ENCODE measurements around the gene BCKDK. TPM values are rescaled to one million over a fixed set of nuclear protein-coding genes. Genes with fewer than 3 reads are reported as not detected.
A peak's percentile ranks its signal among the peaks of the same experiment; 100 is the strongest.

Gene BCKDK
- total and polyA plus RNA-seq, 2 of the 13 experiments (the other 11 are each of a cell fraction or from before 2014, with no cell fraction given), result 24.9 to 42.6 TPM

DNA sequence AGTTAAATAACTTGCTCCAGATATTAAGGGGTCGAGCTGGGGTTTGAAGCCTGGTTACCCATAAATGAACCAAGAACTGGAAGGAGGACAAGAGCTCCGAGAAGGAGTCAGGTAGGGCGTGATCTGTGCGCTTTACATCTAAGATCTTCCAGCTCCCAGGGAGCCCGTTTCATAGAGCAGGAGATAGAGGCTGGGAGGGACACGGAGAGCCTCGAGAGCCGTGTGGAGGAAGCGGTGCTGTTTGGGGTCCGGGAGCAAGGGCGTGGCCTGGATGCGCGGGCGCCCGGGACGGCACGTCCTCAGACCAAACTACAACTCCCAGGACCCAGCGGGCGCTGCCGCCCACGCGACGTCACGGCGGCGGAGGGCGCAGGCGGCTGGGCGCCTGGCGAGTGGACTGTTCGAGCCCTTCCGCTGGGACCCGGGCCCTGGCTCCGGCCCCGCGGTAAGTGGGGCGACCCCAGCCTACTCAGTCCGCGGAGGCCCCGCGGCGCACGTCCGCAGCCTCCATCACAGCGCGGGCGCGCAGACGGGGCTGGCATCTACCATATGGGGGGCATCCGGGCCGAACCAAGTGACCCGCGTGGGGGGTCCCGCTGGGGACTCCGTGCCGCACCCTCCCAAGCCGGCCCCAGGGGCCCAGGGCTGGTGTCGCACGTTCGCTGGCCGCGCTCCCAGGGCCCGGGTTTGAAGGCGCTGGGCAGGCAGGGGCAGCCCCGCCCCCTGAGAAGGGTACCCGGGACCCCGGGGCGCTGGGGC lies at the start of gene BCKDK (continued):
- TF ChIP-seq ZNF816 (CRISPR knock-in tag; IDR thresholded peaks at IDR 0.05; ENCODE audit: borderline replicate concordance) (peak; percentile 88), ZNF232 (CRISPR knock-in tag; IDR thresholded peaks at IDR 0.05; ENCODE audit: borderline replicate concordance) (peak; percentile 44; the same call in 1 of the 2 replicates), ZNF225 (CRISPR knock-in tag; IDR thresholded peaks at IDR 0.05) (0 out of 2 replicates have a peak, but pooled peaks have one; percentile 37), ZNF678 (CRISPR knock-in tag; IDR thresholded peaks at IDR 0.05) (no peak), TSC22D2 (CRISPR knock-in tag; IDR thresholded peaks at IDR 0.05; ENCODE audit: borderline replicate concordance) (no peak), ZNF20 (CRISPR knock-in tag; IDR thresholded peaks at IDR 0.05) (no peak; the same call in none of the 2 replicates), ZC3H4 (CRISPR knock-in tag; IDR thresholded peaks at IDR 0.05; ENCODE audit: borderline replicate concordance) (no peak), NCOA2 (CRISPR knock-in tag; IDR thresholded peaks at IDR 0.05) (no peak; the same call in none of the 2 replicates), ZNF850 (CRISPR knock-in tag; conservative IDR thresholded peaks at IDR 0.05) (peak; percentile 79; the same call in 1 of the 2 replicates), RFXAP (CRISPR knock-in tag; IDR thresholded peaks at IDR 0.05; ENCODE audit: borderline replicate concordance) (no peak), ZNF75D (CRISPR knock-in tag; IDR thresholded peaks at IDR 0.05; ENCODE audit: borderline replicate concordance) (no peak), RFX3 (CRISPR knock-in tag; IDR thresholded peaks at IDR 0.05) (no peak), HIVEP1 (CRISPR knock-in tag; IDR thresholded peaks at IDR 0.05) (no peak), TOE1 (CRISPR knock-in tag; IDR thresholded peaks at IDR 0.05) (no peak)
- TF ChIP-seq, protein P1, sequence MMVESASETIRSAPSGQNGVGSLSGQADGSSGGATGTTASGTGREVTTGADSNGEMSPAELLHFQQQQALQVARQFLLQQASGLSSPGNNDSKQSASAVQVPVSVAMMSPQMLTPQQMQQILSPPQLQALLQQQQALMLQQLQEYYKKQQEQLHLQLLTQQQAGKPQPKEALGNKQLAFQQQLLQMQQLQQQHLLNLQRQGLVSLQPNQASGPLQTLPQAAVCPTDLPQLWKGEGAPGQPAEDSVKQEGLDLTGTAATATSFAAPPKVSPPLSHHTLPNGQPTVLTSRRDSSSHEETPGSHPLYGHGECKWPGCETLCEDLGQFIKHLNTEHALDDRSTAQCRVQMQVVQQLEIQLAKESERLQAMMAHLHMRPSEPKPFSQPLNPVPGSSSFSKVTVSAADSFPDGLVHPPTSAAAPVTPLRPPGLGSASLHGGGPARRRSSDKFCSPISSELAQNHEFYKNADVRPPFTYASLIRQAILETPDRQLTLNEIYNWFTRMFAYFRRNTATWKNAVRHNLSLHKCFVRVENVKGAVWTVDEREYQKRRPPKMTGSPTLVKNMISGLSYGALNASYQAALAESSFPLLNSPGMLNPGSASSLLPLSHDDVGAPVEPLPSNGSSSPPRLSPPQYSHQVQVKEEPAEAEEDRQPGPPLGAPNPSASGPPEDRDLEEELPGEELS (CRISPR knock-in tag; IDR thresholded peaks at IDR 0.05), result peak; percentile 54
- TF ChIP-seq, protein P2, sequence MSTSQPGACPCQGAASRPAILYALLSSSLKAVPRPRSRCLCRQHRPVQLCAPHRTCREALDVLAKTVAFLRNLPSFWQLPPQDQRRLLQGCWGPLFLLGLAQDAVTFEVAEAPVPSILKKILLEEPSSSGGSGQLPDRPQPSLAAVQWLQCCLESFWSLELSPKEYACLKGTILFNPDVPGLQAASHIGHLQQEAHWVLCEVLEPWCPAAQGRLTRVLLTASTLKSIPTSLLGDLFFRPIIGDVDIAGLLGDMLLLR (CRISPR knock-in tag; IDR thresholded peaks at IDR 0.05), result no peak
- TF ChIP-seq, protein P3, sequence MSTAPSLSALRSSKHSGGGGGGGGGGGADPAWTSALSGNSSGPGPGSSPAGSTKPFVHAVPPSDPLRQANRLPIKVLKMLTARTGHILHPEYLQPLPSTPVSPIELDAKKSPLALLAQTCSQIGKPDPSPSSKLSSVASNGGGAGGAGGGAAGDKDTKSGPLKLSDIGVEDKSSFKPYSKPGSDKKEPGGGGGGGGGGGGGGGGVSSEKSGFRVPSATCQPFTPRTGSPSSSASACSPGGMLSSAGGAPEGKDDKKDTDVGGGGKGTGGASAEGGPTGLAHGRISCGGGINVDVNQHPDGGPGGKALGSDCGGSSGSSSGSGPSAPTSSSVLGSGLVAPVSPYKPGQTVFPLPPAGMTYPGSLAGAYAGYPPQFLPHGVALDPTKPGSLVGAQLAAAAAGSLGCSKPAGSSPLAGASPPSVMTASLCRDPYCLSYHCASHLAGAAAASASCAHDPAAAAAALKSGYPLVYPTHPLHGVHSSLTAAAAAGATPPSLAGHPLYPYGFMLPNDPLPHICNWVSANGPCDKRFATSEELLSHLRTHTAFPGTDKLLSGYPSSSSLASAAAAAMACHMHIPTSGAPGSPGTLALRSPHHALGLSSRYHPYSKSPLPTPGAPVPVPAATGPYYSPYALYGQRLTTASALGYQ (CRISPR knock-in tag; IDR thresholded peaks at IDR 0.05), result no peak
- TF ChIP-seq, protein P4, sequence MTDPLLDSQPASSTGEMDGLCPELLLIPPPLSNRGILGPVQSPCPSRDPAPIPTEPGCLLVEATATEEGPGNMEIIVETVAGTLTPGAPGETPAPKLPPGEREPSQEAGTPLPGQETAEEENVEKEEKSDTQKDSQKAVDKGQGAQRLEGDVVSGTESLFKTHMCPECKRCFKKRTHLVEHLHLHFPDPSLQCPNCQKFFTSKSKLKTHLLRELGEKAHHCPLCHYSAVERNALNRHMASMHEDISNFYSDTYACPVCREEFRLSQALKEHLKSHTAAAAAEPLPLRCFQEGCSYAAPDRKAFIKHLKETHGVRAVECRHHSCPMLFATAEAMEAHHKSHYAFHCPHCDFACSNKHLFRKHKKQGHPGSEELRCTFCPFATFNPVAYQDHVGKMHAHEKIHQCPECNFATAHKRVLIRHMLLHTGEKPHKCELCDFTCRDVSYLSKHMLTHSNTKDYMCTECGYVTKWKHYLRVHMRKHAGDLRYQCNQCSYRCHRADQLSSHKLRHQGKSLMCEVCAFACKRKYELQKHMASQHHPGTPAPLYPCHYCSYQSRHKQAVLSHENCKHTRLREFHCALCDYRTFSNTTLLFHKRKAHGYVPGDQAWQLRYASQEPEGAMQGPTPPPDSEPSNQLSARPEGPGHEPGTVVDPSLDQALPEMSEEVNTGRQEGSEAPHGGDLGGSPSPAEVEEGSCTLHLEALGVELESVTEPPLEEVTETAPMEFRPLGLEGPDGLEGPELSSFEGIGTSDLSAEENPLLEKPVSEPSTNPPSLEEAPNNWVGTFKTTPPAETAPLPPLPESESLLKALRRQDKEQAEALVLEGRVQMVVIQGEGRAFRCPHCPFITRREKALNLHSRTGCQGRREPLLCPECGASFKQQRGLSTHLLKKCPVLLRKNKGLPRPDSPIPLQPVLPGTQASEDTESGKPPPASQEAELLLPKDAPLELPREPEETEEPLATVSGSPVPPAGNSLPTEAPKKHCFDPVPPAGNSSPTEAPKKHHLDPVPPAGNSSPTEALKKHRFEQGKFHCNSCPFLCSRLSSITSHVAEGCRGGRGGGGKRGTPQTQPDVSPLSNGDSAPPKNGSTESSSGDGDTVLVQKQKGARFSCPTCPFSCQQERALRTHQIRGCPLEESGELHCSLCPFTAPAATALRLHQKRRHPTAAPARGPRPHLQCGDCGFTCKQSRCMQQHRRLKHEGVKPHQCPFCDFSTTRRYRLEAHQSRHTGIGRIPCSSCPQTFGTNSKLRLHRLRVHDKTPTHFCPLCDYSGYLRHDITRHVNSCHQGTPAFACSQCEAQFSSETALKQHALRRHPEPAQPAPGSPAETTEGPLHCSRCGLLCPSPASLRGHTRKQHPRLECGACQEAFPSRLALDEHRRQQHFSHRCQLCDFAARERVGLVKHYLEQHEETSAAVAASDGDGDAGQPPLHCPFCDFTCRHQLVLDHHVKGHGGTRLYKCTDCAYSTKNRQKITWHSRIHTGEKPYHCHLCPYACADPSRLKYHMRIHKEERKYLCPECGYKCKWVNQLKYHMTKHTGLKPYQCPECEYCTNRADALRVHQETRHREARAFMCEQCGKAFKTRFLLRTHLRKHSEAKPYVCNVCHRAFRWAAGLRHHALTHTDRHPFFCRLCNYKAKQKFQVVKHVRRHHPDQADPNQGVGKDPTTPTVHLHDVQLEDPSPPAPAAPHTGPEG (CRISPR knock-in tag; IDR thresholded peaks at IDR 0.05), result no peak
- TF ChIP-seq, protein P5, sequence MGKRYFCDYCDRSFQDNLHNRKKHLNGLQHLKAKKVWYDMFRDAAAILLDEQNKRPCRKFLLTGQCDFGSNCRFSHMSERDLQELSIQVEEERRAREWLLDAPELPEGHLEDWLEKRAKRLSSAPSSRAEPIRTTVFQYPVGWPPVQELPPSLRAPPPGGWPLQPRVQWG (CRISPR knock-in tag; IDR thresholded peaks at IDR 0.05; ENCODE audit: borderline replicate concordance, low read depth), result no peak
